Gastroesophageal sphincter (tissue), 3 donors: ENCODE data around the gene ZC3H12D.

Experiments used
- POLR2AphosphoS5 ChIP-seq: sonication (generic); formaldehyde crosslinking; IDR thresholded peaks from one replicate; pipeline ENCODE4 v1.6.1; 2017; ENCODE audit warnings: antibody characterized with exemption
- TF ChIP-seq, protein P1 (sequence below), 4 experiments: fragments of 200-600 bp in 2 of 4; fragments of 450-650 bp in 2 of 4; sonication (generic) in 1 of 4; IDR thresholded peaks; one replicate each; pipeline ENCODE4 v1.5.1; 2017 to 2019; ENCODE audit warnings: antibody characterized with exemption in 4 of 4, mild to moderate bottlenecking in 2 of 4, moderate library complexity in 2 of 4

DNA sequence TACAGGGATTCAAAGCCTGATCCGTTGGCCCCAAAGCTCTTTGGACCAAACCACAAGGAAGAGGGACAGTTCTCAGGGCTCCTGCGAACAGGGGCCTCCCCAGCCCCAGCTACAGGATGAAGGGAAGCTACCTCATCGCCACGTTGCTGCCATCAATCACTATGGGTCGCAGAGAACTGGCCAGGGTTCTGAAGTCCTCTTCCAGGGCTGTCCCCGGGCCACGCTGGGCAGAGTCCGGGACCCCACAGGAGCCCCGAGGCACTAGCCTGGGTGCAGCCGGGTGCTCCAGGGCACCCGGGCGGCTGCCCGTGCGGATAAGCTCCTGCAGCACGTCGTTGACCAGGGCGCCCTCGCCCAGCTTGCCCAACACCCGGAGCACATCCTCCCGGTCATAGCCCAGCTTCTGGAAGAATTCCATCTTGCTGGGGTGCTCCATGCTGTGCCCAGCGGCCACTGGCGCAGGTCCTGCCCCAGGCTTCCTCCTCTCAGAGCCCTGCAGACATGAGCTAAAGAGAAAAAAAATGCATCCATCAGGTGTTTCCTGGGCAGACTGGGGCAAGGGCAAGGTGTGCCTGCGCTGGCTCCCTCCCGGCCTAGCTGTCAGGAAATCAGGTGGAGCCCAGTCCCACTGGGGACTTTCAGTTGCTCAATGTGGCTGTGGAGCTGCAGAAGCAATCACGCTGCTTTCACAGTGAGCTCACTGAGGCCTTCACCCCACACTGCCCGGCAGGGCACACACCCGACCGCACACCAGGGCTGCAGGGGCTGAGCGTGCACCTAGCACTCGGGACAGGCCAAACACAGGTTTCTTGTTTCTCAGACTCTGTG lies 10.5 kb downstream of the ZC3H12D start:
- TF ChIP-seq, protein P1, sequence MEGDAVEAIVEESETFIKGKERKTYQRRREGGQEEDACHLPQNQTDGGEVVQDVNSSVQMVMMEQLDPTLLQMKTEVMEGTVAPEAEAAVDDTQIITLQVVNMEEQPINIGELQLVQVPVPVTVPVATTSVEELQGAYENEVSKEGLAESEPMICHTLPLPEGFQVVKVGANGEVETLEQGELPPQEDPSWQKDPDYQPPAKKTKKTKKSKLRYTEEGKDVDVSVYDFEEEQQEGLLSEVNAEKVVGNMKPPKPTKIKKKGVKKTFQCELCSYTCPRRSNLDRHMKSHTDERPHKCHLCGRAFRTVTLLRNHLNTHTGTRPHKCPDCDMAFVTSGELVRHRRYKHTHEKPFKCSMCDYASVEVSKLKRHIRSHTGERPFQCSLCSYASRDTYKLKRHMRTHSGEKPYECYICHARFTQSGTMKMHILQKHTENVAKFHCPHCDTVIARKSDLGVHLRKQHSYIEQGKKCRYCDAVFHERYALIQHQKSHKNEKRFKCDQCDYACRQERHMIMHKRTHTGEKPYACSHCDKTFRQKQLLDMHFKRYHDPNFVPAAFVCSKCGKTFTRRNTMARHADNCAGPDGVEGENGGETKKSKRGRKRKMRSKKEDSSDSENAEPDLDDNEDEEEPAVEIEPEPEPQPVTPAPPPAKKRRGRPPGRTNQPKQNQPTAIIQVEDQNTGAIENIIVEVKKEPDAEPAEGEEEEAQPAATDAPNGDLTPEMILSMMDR (IDR thresholded peaks at IDR 0.05): no peak
- TF ChIP-seq POLR2AphosphoS5: no peak
